RWPE2 (cell line): ENCODE measurements around the gene NOL4L.

ENCODE experiments used
- ATAC-seq: fragments of 200-7000 bp; cut with Tn5 transposase; 3 replicates; pipeline ENCODE4 v1.9.1; 2021; ENCODE audit warnings: low read depth
- DNase-seq: peaks from one replicate; pipeline ENCODE4 v3.0.0-alpha.2; 2020; ENCODE audit warnings: low spot score
- H3K27ac ChIP-seq: fragments of 450-650 bp; 2 replicates; pipeline ENCODE4 v1.5.1; 2017; ENCODE audit warnings: mild to moderate bottlenecking; ENCODE audit not compliant: poor library complexity, severe bottlenecking
- H3K27me3 ChIP-seq: fragments of 250-450 bp; sonication (Bioruptor Pico); 2 replicates; pipeline ENCODE4 v1.5.1; 2021; ENCODE audit warnings: mild to moderate bottlenecking, moderate library complexity; ENCODE audit not compliant: insufficient read depth, poor library complexity, severe bottlenecking
- H3K36me3 ChIP-seq: fragments of 250-450 bp; sonication (Bioruptor Pico); 2 replicates; pipeline ENCODE4 v1.5.1; 2020; ENCODE audit warnings: low read depth, mild to moderate bottlenecking, moderate library complexity
- H3K4me1 ChIP-seq: fragments of 250-450 bp; sonication (Bioruptor Pico); 2 replicates; pipeline ENCODE4 v1.5.1; 2021; ENCODE audit warnings: mild to moderate bottlenecking, moderate library complexity; ENCODE audit not compliant: insufficient read depth, poor library complexity, severe bottlenecking
- H3K4me3 ChIP-seq: fragments of 250-450 bp; sonication (Bioruptor Pico); 2 replicates; pipeline ENCODE4 v1.5.1; 2021; ENCODE audit warnings: mild to moderate bottlenecking, moderate library complexity; ENCODE audit not compliant: severe bottlenecking
- H3K9me3 ChIP-seq: fragments of 250-450 bp; sonication (Bioruptor Pico); 2 replicates; pipeline ENCODE4 v1.5.1; 2021; ENCODE audit warnings: mild to moderate bottlenecking, moderate library complexity; ENCODE audit not compliant: severe bottlenecking
- CTCF ChIP-seq: fragments of 450-650 bp; IDR thresholded peaks from one replicate; pipeline ENCODE4 v1.5.1; 2017; ENCODE audit warnings: mild to moderate bottlenecking, moderate library complexity; ENCODE audit not compliant: poor library complexity, severe bottlenecking

The NOL4L gene

DNA sequence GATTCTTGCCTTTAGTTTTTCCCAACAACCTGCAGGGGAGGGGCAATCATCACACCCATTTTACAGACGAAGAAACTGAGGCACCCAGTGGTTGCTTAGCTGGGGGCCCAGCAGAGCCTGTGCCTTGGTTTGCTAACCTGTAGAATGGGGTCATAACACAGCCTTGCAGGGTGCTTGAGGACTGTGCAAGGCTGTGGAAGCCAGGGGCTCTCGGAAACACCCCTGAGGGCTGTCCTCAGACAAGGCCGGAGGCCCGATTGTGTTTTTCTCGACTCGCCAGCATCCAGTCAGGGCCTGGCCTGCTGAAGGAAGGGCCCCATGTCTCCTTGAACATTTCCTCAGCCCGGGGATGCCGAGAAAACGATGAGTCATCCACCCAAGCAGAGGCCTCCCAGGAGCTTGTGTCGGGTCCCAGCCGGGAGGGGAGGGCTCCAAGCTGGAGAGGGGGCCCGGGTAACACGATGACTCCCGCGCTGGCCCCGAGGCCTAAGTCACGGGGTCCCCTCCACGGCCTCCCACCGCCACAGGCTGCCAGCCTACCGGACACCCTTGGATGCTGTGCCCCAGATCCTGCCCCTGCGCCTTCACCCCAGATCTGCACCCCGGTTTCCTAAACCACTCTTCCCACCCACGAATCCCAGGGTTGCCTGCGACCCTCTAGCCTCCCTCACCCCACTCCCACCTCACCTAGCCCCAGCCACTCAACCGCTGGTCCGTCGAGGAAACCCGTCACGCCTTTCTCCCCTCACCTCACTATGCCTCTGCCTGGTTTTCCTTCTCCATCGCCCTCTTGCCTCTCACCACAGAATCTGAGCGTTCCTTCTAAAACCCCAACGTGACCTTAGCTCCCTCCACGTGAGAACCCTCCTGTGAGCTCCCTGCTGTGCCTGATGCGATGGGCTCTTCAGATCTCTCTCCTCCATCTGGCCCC, 10.6 kb downstream of the NOL4L start:
- Histone ChIP-seq H3K4me3 (no peak overlapping the region), H3K36me3 (no peaks in the 10 kb centered on the region), H3K4me1 (no peaks in the 10 kb centered on the region), H3K27me3 (no peaks in the 10 kb centered on the region), H3K27ac (no peak overlapping the region), H3K9me3 (no peaks in the 10 kb centered on the region)
- peak; percentile 87 for DNase-seq
- peak; percentile 59 for ATAC-seq
- no peak for TF ChIP-seq CTCF

DNA sequence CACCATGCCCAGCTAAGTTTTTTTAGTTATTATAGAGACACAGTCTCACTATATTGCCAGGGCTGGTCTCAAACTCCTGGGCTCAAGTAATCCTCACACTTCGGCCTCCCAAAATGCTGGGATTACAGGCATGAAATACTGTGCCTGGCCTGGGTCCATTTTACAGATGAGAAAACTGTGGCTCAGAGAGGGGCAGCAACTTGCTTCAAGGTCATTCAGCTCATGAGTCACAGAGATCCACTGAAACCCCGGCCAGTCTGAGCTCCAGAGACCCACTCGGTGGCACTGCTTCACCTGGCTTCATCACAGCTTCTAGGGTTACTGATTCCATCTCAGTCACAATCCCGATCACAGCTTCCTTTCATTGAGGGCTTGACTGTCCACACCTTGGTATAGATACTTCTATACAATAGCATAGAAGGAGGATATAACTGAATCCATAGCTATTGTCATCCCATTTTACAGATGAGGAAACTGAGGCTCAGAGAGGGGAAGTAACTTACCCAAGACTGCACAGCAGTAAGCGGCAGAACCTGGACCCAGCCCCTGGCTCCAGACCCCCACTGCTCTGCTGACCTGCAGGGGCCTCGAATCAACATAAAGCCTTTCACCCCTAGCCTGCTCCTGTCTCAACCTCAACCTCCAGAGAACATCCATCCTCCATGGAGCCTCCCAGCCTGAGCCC, 11.8 kb downstream of the NOL4L start:
- no peaks in the 10 kb centered on the region for H3K27me3 ChIP-seq
- no peaks in the 10 kb centered on the region for H3K9me3 ChIP-seq
- no peaks in the 10 kb centered on the region for H3K4me1 ChIP-seq
- ATAC-seq: no peak
- H3K36me3 ChIP-seq: no peaks in the 10 kb centered on the region
- TF ChIP-seq CTCF: no peak
- no peak overlapping the region for H3K27ac ChIP-seq
- no peak overlapping the region for H3K4me3 ChIP-seq
- no peak for DNase-seq

DNA sequence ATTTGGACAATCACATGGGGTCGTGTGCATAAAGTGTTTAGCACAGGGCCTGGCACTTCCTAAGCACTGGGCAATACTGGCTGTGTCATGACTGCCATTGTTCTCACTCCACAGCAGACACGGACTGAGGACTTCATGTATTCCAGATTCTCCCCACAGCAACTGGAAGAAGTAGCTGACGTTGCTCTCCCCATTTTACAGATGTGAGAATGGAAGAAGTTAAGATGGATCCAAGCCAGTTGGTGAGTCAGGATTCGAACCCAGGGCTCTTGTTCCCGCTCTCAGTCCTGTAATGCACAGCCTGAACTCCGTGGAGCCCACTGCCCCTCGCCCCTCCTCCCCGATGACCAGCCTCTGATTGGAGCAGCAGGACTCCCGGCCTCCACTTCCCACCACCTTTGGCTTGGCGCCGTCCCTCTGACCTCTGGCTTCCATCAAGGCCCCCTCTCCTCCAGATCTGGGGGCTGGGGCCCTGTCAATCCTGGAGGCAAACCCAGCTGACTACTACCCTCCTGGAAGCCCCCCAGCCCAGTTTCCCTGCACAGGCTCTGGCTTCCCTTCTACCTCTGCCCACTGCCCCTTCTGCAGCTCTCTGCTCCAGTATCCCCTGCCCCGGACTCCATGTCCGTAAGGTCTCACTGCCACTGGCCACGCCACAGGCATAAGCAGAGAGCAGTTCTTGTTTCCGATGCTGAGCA, 12.7 kb downstream of the NOL4L start:
- ATAC-seq (no peak), DNase-seq (peak; percentile 79)
- TF ChIP-seq CTCF: no peak
- H3K4me3 ChIP-seq: no peak overlapping the region
- H3K27ac ChIP-seq: no peak overlapping the region
- H3K4me1 ChIP-seq: no peaks in the 10 kb centered on the region
- H3K27me3 ChIP-seq: no peaks in the 10 kb centered on the region
- H3K36me3 ChIP-seq: no peaks in the 10 kb centered on the region
- H3K9me3 ChIP-seq: no peaks in the 10 kb centered on the region

- H3K36me3 ChIP-seq: no peaks in the 10 kb centered on the region
- ATAC-seq: no peak
- H3K27me3 ChIP-seq: no peaks in the 10 kb centered on the region
- no peak overlapping the region for H3K27ac ChIP-seq
- no peaks in the 10 kb centered on the region for H3K9me3 ChIP-seq
- no peaks in the 10 kb centered on the region for H3K4me1 ChIP-seq
- TF ChIP-seq CTCF: no peak
- peak; percentile 78 for DNase-seq
- H3K4me3 ChIP-seq: no peak overlapping the region
Observed at GRCh38 chr20:32571566-32571965, 13.6 kb downstream of the NOL4L start.
